Stimulated activated CD8-positive, alpha-beta memory T cell treated with anti-CD3 and anti-CD28 coated beads, Interleukin-4, amount 100 ng/mL, for 1 hour (primary cell): ENCODE data around the gene SLC37A1.

ENCODE experiments used
- DNase-seq, 2 donors: peaks; one replicate each; pipeline ENCODE4 v3.0.0-alpha.2; 2020; ENCODE audit warnings: low read depth in 2 of 2, low spot score in 1 of 2

SLC37A1 gene

DNA sequence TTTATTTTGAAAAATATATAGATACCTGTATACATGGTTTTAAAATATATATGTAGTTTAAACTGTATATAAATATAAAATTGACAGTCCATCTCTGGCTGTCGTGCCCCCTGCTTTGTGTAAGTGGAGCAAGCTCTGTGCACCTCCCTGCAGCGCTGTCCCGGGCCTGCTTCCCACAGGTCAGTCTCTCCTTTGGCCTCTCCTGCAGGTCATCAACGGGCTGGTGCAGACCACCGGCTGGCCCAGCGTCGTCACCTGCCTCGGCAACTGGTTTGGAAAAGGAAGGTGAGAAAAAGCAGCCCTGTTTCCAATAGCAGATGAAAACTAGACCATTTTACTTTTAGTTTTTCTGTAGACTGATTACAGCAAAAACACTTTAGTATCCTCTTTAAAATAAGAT lies 28.5 kb downstream of the SLC37A1 start:
- DNase-seq = no peak

- DNase-seq = no peak
Measured at GRCh38 chr21:42542596-42542995, 28.9 kb downstream of the SLC37A1 start.

DNA sequence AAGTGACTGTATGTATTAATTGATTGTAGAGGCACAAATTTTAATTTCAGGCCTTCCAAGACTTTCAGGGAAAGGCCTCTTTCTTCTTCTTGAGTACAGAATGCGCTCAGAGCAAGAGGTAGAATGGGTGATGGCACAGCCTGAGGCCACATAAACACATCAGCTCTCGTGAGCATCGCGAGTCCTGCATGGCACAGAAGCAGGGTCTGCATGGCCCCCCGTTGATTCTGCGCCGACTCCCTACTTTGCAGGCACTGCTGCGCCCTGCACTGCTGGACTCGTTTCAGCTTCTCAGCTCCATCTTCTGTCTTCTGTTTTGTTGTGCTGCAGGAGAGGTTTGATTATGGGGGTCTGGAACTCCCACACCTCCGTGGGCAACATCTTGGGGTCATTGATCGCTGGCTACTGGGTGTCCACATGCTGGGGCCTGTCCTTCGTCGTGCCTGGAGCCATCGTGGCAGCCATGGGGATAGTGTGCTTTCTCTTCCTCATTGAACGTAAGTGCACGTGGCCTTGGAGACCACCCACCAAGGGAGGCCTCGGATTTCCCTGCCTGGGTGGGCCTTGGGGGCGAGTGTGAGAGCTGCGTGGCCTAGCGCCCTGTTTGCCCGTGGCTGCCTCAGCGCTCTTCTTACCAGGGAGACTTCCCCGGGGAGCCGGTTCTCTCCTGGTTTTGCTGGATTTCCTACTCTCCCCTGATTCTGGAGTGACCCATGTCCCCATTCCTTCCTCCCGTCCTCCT lies 29.6 kb downstream of the SLC37A1 start:
- no peak for DNase-seq

- DNase-seq = no peak
Measured at GRCh38 chr21:42544544-42544943, 30.9 kb downstream of the SLC37A1 start.

GRCh38 chr21:42545317-42545716 lies 31.7 kb downstream of the SLC37A1 start:
- no peak for DNase-seq

DNA sequence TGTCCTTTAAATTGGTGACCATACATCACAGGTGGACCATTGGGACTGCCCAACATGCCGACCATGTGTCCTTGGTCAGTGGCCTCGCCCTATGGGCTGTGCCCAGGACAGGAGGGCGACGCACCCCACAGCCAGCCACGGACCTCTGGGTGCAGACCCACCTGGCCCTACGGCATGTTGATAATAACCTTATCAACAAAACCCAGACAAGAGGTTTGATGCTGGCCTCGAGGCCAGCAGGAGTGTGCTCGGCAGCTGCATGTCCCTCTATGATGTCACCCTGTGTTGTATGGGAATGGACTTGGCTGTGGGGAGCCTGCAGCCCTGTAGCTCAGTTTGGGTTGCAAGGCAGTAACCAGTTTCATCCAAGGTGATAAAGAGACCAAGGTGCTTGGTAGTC lies 32.1 kb downstream of the SLC37A1 start:
- DNase-seq = no peak

DNA sequence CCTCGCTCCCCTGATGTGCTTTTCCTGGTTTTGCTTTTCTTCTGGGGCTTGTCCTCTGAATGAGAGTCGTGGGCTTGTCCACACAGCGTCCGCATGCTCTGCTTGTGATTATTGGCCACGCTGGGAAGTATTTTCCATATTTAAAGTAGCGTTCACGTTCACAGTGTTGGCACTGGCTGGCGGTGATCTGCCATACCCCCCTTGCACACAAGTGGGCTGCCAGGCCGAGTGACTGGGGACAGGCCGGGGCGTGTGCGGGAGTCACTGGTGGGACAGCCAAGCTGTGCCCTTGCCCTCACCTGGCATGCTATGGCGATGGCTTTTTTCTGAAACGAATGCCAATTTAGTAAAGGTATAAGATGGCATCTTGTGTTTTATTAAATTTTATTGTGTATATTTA lies 32.8 kb downstream of the SLC37A1 start:
- DNase-seq = no peak

- DNase-seq = no peak
Measured at GRCh38 chr21:42547001-42547905, 33.6 kb downstream of the SLC37A1 start.

- DNase-seq = no peak
Measured at GRCh38 chr21:42547906-42548365, 34.3 kb downstream of the SLC37A1 start.

GRCh38 chr21:42548687-42549406 lies 35.2 kb downstream of the SLC37A1 start:
- DNase-seq = no peak

DNA sequence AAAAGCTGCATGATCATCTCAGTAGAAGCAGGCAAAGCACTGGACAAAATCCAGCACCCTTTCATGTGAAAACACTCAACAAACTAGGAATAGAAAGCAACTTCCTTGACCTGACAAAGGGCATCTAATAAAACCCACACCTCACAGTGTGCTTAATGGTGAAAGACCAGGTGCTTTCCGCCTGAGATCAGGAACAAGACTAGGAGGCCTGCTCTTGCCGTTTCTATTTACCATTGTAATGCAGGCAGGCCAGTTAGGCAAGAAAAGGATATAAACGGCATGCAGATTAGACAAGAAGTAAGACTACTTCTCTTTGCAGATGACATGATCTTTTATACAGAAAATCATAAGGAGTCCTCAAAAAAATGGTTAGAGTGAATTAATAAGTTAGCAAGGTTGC lies 37.2 kb downstream of the SLC37A1 start:
- no peak for DNase-seq

- no peak for DNase-seq
Measured at GRCh38 chr21:42552407-42553336, 39.0 kb downstream of the SLC37A1 start.

- DNase-seq = no peak
Measured at GRCh38 chr21:42553435-42553834, 39.8 kb downstream of the SLC37A1 start.

DNA sequence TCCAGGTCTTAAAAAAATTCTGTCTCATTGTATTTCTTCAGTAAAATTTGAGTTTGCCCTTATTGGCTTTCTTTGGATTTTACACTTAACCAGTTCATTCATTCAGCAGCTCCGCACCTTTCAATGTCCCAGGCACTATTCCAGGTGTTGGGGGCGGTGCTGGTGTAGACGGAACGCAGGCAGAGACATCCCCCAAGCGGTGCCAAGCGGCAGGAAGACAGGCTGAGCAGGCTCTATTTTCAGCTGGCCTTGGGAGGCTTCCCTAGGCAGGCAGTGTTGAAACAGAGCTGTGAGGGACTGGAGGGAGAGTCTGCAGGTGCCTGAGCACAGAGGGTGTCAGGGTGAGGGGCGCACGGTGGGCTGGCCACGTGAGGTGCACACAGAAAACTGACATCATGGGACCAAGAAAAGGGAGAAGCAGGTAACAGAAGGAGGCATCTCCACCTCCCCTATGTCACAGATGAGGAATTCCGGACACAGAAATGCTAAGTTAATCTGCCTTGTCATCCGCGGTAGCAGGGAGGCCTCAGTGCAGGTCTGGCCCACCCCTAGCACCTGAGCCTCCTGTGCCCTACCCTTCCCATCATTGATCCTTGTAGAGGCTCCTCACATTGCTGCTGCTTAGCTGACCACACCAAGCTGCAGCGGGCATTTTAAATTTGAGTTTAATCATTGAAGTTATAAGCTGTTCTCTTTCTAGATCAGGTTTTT lies 40.8 kb downstream of the SLC37A1 start:
- no peak for DNase-seq

DNA sequence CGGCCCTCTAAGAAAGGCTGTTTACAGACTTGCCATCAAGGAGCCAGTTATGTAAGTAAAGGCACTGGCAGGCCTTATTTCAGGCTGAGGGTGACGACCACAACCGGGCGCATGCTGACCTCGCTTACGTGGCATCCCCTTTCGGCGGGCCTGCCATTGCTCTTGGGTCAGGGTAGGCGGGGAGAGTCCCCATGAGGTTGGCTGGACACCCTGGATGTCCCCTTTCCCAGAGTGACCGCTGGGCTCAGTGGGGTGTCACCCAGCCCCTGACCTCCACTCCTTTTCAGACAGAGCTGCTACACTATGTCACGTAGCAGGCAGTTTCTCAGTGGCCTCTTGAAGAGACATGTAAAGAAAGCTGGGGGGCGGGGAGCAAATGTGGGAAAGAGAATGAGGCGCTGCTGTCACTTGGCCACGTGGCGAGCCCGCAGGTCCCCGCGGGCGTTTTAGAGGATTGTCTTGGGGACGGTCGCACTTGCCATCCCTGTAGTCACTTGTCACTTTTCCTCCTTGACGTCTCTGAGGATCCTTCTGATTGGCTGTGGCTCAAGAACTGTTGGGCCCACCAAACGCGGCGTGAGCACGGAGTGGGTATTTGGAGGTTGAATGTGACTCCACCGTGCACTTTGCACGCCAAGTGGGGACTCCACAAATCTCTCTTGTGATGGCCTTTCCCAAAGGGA lies 42.2 kb downstream of the SLC37A1 start:
- DNase-seq = no peak

- DNase-seq = no peak
Measured at GRCh38 chr21:42556476-42556875, 42.8 kb downstream of the SLC37A1 start.

DNA sequence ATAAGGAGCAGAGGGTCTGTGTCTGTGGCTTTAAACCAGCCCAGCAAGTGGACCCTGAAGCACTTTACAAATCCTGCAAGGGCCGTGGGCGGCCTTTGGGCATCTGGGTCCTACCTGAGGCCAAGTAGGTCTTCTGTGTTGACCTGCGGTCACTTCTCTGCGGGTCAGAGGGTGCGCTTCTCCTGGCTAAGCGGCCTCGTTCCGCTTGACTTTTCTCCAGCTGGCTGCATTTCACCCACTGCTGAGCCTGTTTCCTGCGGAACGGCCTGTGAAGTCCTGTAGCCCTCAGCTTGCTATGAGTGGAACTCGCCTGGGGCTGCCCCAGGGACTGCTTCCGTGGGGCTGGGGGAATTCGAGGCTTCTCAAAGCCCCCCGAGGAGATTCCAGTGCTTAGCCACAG lies 43.3 kb downstream of the SLC37A1 start:
- no peak for DNase-seq

DNA sequence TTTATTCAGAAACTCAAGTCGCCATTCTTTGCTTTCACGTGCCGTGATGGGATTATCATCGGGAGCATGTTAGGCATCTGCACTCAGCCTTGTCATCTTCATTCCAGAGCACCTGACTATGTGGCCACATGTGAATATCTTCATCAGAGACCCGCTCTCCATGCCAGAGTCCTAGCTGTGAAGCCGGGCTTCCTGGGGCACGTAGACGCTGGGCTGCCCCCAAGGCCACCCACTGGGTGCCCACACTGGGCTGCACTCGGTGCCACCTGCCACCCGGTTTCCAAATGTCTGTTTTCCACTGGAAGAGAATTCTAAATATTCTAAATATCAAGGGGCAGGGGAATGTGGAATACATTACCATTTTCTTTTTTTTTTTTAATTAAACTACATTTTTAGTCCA lies 43.8 kb downstream of the SLC37A1 start:
- DNase-seq = no peak

DNA sequence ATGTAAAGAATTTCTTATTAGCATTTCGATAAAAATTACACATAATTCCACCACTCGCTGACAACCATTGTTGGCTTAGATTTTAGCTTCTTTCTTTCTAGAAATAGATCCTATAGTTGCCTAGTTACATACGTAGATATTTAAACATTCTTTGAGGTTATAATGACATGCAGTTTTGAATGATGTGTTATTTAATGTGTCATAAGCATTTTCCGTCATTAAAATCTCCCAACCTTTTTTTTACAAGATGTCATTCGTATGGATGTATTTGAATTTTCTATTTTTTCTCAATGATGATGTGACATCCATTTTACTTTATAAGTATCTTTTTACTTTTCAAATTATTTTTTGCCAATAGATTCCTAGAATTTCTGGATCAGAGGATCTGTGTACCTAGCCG lies 44.7 kb downstream of the SLC37A1 start:
- DNase-seq = no peak
